GM18867 (cell line): ENCODE data around the gene NRBP1.
A peak's percentile ranks its signal among the peaks of the same experiment; 100 is the strongest.
"Not testable (repeated sequence)": the region's sequence is repeated elsewhere in the genome, so short reads cannot be mapped to it uniquely, and the experiment has no call there.

Source experiments
- ATAC-seq: cut with Tn5 transposase; IDR thresholded peaks from one replicate; pipeline ENCODE4 v1.9.1; 2021; ENCODE audit warnings: mild to moderate bottlenecking, moderate library complexity; ENCODE audit not compliant: unreplicated experiment

Gene NRBP1

GRCh38 chr2:27421660-27422250 lies 6.7 kb upstream of the NRBP1 start:
- ATAC-seq, result no peak

GRCh38 chr2:27422958-27423357 lies 5.5 kb upstream of the NRBP1 start:
- no peak for ATAC-seq

- ATAC-seq, result not testable (repeated sequence)
These were observed 3.4 kb upstream of the NRBP1 start for GRCh38 chr2:27425039-27425438.

GRCh38 chr2:27427863-27428212 lies 593 bp upstream of the NRBP1 start:
- ATAC-seq, result no peak

- ATAC-seq, result peak; percentile 66
These were observed 629 bp downstream of the NRBP1 start for GRCh38 chr2:27428978-27429541.

GRCh38 chr2:27431395-27431794 lies 3.0 kb downstream of the NRBP1 start:
- ATAC-seq, result no peak

- ATAC-seq, result no peak
These were observed 7.2 kb downstream of the NRBP1 start for GRCh38 chr2:27435628-27436027.

GRCh38 chr2:27441226-27441926 lies 12.9 kb downstream of the NRBP1 start:
- no peak for ATAC-seq

GRCh38 chr2:27441958-27442919 lies 13.8 kb downstream of the NRBP1 start, which contains the start of gene KRTCAP3:
KRTCAP3 (plus strand) TSS chr2:27442381; CDS start chr2:27442413, 32 bp downstream.
- no peak for ATAC-seq

- no peak for ATAC-seq
These were observed 14.5 kb downstream of the NRBP1 start for GRCh38 chr2:27442920-27443282.

- no peak for ATAC-seq
These were observed 16.7 kb downstream of the NRBP1 start for GRCh38 chr2:27445155-27445554.

GRCh38 chr2:27445615-27446014 lies 17.2 kb downstream of the NRBP1 start:
- no peak for ATAC-seq

- no peak for ATAC-seq
These were observed 17.6 kb downstream of the NRBP1 start for GRCh38 chr2:27446057-27446456.

- no peak for ATAC-seq
These were observed 19.9 kb downstream of the NRBP1 start for GRCh38 chr2:27448381-27448780.

GRCh38 chr2:27451095-27451494 lies 22.7 kb downstream of the NRBP1 start:
- ATAC-seq, result no peak

- ATAC-seq, result no peak
These were observed 25.5 kb downstream of the NRBP1 start for GRCh38 chr2:27453968-27454367.

- no peak for ATAC-seq
These were observed 32.7 kb downstream of the NRBP1 start for GRCh38 chr2:27461118-27461517.

- no peak for ATAC-seq
These were observed 36.0 kb downstream of the NRBP1 start for GRCh38 chr2:27464443-27464842.

- ATAC-seq, result no peak
These were observed 43.5 kb downstream of the NRBP1 start for GRCh38 chr2:27471961-27472360.

- no peak for ATAC-seq
These were observed 57.1 kb downstream of the NRBP1 start for GRCh38 chr2:27485496-27485895.

- peak; percentile 1 for ATAC-seq
These were observed 60.7 kb downstream of the NRBP1 start for GRCh38 chr2:27489118-27489497.
